ENCODE data around the gene TCF19. TPM values are rescaled to one million over a fixed set of nuclear protein-coding genes. Genes with fewer than 3 reads are reported as not detected.

TCF19 gene
- total and polyA plus RNA-seq, 2 experiments from 2014 or later: 8.3 to 11.1 TPM

- TF ChIP-seq ZNF462 (CRISPR knock-in tag; IDR thresholded peaks at IDR 0.05): no peak
- no peak for TF ChIP-seq POLR2AphosphoS5 (IDR thresholded peaks at IDR 0.05; ENCODE audit: low read depth)
- TF ChIP-seq EZH2 (IDR thresholded peaks at IDR 0.05; ENCODE audit: low read depth, unreplicated experiment): no peak
- no peak for TF ChIP-seq ETS1 (IDR thresholded peaks at IDR 0.05)
These were observed 20.0 kb downstream of the TCF19 start (continued) for GRCh38 chr6:31178143-31179041.

- H3K4me1 Mint-ChIP-seq: peaks cover 45% of the 10 kb centered on the region
- Histone ChIP-seq H3K27ac (ENCODE audit: low read depth) (no peak overlapping the region), H3K27me3 (ENCODE audit: insufficient read depth) (no peaks in the 10 kb centered on the region), H3K9me2 (ENCODE audit: insufficient read depth) (no peaks in the 10 kb centered on the region), H3K4me3 (no peak overlapping the region), H3K36me3 (ENCODE audit: insufficient read depth) (no peaks in the 10 kb centered on the region; the same call in 1 of the 2 replicates), H3K79me2 (replicated peaks; ENCODE audit: insufficient read depth) (peaks cover 12% of the 10 kb centered on the region), H3F3A (replicated peaks; ENCODE audit: low read depth) (no peaks in the 10 kb centered on the region), H2AFZ (no peak overlapping the region), H4K20me1 (replicated peaks; ENCODE audit: insufficient read depth) (no peaks in the 10 kb centered on the region), H3K4me2 (no peak overlapping the region), H3K4me1 (ENCODE audit: insufficient read depth) (peaks cover 35% of the 10 kb centered on the region)
- H3K27ac Mint-ChIP-seq: no peak overlapping the region
- H3K27me3 Mint-ChIP-seq (ENCODE audit: insufficient read depth, low read depth, poor library complexity): peaks cover 7% of the 10 kb centered on the region
- no peak for ATAC-seq
- H3K9me3 Mint-ChIP-seq: no peaks in the 10 kb centered on the region
- no peak overlapping the region for H3K4me3 Mint-ChIP-seq
- peaks cover 13% of the 10 kb centered on the region for H3K36me3 Mint-ChIP-seq (ENCODE audit: low read depth)
- no peak for DNase-seq (ENCODE audit: low spot score)
- TF ChIP-seq ZNF331 (CRISPR knock-in tag; IDR thresholded peaks at IDR 0.05; ENCODE audit: low read depth) (no peak), STAT1 (IDR thresholded peaks at IDR 0.05; ENCODE audit: unreplicated experiment) (no peak), ZNF462 (CRISPR knock-in tag; IDR thresholded peaks at IDR 0.05) (no peak)
These were observed 20.6 kb downstream of the TCF19 start for GRCh38 chr6:31179042-31179386.

Data from GM23338 (cell line).